ENCODE data around the gene RET.

Gene RET

GRCh38 chr10:43057831-43058340, 19.0 kb upstream of the RET start:
- Histone ChIP-seq H3K9me3 (ENCODE audit: control insufficient read depth, insufficient read depth, low read depth, low read length) (no peaks in the 10 kb centered on the region), H3K4me3 (ENCODE audit: low read depth, low read length) (no peak overlapping the region), H3K27ac (ENCODE audit: extremely low read depth, low read depth, low read length) (no peak overlapping the region), H3K36me3 (ENCODE audit: control insufficient read depth in 2 of 2, insufficient read depth in 1 of 2, low read length in 2 of 2) (no peaks in the 10 kb centered on the region), H3K4me1 (ENCODE audit: control insufficient read depth, insufficient read depth, low read length) (no peaks in the 10 kb centered on the region)
- CTCF ChIA-PET = no interaction called here
- no peak for TF ChIP-seq ZNF362 (tag by site-specific recombination; IDR thresholded peaks at IDR 0.05)
- no peak for TF ChIP-seq ZNF223 (tag by site-specific recombination; IDR thresholded peaks at IDR 0.05)
- TF ChIP-seq ZNF629 (tag by site-specific recombination; IDR thresholded peaks at IDR 0.05) = no peak
- TF ChIP-seq PBX3 (CRISPR knock-in tag; IDR thresholded peaks at IDR 0.05) = no peak
- TF ChIP-seq PRDM1 (tag by site-specific recombination; IDR thresholded peaks at IDR 0.05) = no peak
- TF ChIP-seq ZNF707 (tag by site-specific recombination; IDR thresholded peaks at IDR 0.05) = no peak
- TF ChIP-seq ATF2 (tag by site-specific recombination; IDR thresholded peaks at IDR 0.05; ENCODE audit: low read depth) = no peak
- no peak for TF ChIP-seq WT1 (tag by site-specific recombination; IDR thresholded peaks at IDR 0.05)
- no peak for TF ChIP-seq ZNF174 (tag by site-specific recombination; IDR thresholded peaks at IDR 0.05)
- no peak for TF ChIP-seq ZNF48 (tag by site-specific recombination; IDR thresholded peaks at IDR 0.05)
- no peak for TF ChIP-seq ZNF114 (tag by site-specific recombination; IDR thresholded peaks at IDR 0.05)
- no peak for TF ChIP-seq ZNF18 (tag by site-specific recombination; IDR thresholded peaks at IDR 0.05)
- no peak for TF ChIP-seq ZNF645 (tag by site-specific recombination; IDR thresholded peaks at IDR 0.05)
- TF ChIP-seq PRDM10 (tag by site-specific recombination; IDR thresholded peaks at IDR 0.05) = no peak
- POLR2A ChIA-PET = no interaction called here

GRCh38 chr10:43058716-43059335, 18.0 kb upstream of the RET start:
- TF ChIP-seq EGR2 (tag by site-specific recombination; IDR thresholded peaks at IDR 0.05; ENCODE audit: low read depth) = peak; percentile 50; the same call in 1 of the 2 replicates
- TF ChIP-seq BCL6B (tag by site-specific recombination; IDR thresholded peaks at IDR 0.05) = no peak
- peak; percentile 46 for TF ChIP-seq ZFHX2 (tag by site-specific recombination; conservative IDR thresholded peaks at IDR 0.05)
- TF ChIP-seq ZNF654 (tag by site-specific recombination; IDR thresholded peaks at IDR 0.05; ENCODE audit: low read depth) = no peak
- TF ChIP-seq HOXA7 (CRISPR knock-in tag; IDR thresholded peaks at IDR 0.05; ENCODE audit: borderline replicate concordance) = no peak
- ChIA-PET CTCF (no interaction called here), POLR2A (no interaction called here)

More at GRCh38 chr10:43058716-43059335, 18.0 kb upstream of the RET start:
- H3K9me3 ChIP-seq (ENCODE audit: control insufficient read depth, insufficient read depth, low read depth, low read length) = no peaks in the 10 kb centered on the region
- H3K4me1 ChIP-seq (ENCODE audit: control insufficient read depth, insufficient read depth, low read length) = no peaks in the 10 kb centered on the region
- H3K36me3 ChIP-seq (ENCODE audit: control insufficient read depth in 2 of 2, insufficient read depth in 1 of 2, low read length in 2 of 2) = no peaks in the 10 kb centered on the region
- no peak overlapping the region for H3K27ac ChIP-seq (ENCODE audit: extremely low read depth, low read depth, low read length)
- no peak overlapping the region for H3K4me3 ChIP-seq (ENCODE audit: low read depth, low read length)

Data from HEK293 (cell line).